CD4-positive, alpha-beta memory T cell (primary cell): Measurements from ENCODE around the gene COL4A2. TPM values are rescaled to one million over a fixed set of nuclear protein-coding genes. Genes with fewer than 3 reads are reported as not detected.

ENCODE experiments used
- CTCF ChIA-PET: fragments of 350-600 bp; sonication (Branson Sonifier 250); formaldehyde crosslinking; loops from one replicate; lab custom pipeline; 2021; ENCODE audit warnings: inconsistent platforms; ENCODE audit not compliant: partially characterized antibody; lab: Charles Lee
- POLR2A ChIA-PET: fragments of 350-600 bp; sonication (Branson Sonifier 250); formaldehyde crosslinking; loops from one replicate; lab custom pipeline; 2021; ENCODE audit not compliant: partially characterized antibody; lab: Charles Lee
- DNase-seq, 5 donors: peaks; one replicate each; pipeline versions ENCODE4 v3.0.0 to v3.0.0-alpha.2; 2020 to 2022; ENCODE audit warnings: mixed read lengths in 1 of 5
- H3K27ac ChIP-seq: one replicate; pipeline ENCODE4 v1.7.0; 2013; ENCODE audit warnings: low read depth, low read length
- H3K27me3 ChIP-seq: 2 replicates; pipeline ENCODE4 v1.7.0; 2013; ENCODE audit warnings: mild to moderate bottlenecking, low read length, moderate library complexity; ENCODE audit not compliant: insufficient read depth
- H3K36me3 ChIP-seq: 2 replicates; pipeline ENCODE4 v1.7.0; 2013; ENCODE audit warnings: mild to moderate bottlenecking, low read length, moderate library complexity; ENCODE audit not compliant: insufficient read depth
- H3K4me1 ChIP-seq: 2 replicates; pipeline ENCODE4 v1.7.0; 2013; ENCODE audit warnings: mild to moderate bottlenecking, low read length, moderate library complexity; ENCODE audit not compliant: insufficient read depth
- H3K4me3 ChIP-seq, 2 donors: one replicate each; pipeline ENCODE4 v1.7.0; 2013; ENCODE audit warnings: low read length in 2 of 2, mild to moderate bottlenecking in 1 of 2
- H3K9me3 ChIP-seq, 2 donors: one replicate each; pipeline ENCODE4 v1.7.0; 2013; ENCODE audit warnings: low read length in 2 of 2, control low read depth in 1 of 2; ENCODE audit not compliant: control insufficient read depth in 1 of 2
- H3K27ac Mint-ChIP-seq, 7 donors: one replicate each; pipeline ENCODE4 v1.8.0; 2020 to 2021; ENCODE audit warnings: mixed read lengths in 7 of 7, mild to moderate bottlenecking in 6 of 7, inconsistent platforms in 3 of 7, moderate library complexity in 3 of 7
- H3K27me3 Mint-ChIP-seq, 2 donors: one replicate each; pipeline ENCODE4 v1.8.0; 2020 to 2021; ENCODE audit warnings: mixed read lengths in 2 of 2
- H3K36me3 Mint-ChIP-seq, 2 donors: one replicate each; pipeline ENCODE4 v1.8.0; 2020 to 2021; ENCODE audit warnings: mixed read lengths in 2 of 2, inconsistent platforms in 1 of 2, mild to moderate bottlenecking in 1 of 2
- H3K4me1 Mint-ChIP-seq, 4 donors: one replicate each; pipeline ENCODE4 v1.8.0; 2020 to 2021; ENCODE audit warnings: mixed read lengths in 4 of 4, mild to moderate bottlenecking in 1 of 4
- H3K4me3 Mint-ChIP-seq, 8 donors: one replicate each; pipeline ENCODE4 v1.8.0; 2020 to 2021; ENCODE audit warnings: mixed read lengths in 8 of 8, mild to moderate bottlenecking in 7 of 8, moderate library complexity in 6 of 8, inconsistent platforms in 3 of 8
- H3K9me3 Mint-ChIP-seq, 8 donors: one replicate each; pipeline ENCODE4 v1.8.0; 2020 to 2021; ENCODE audit warnings: mixed read lengths in 8 of 8, mild to moderate bottlenecking in 5 of 8, inconsistent platforms in 3 of 8, moderate library complexity in 1 of 8
- intact Hi-C: fragments of 100-400 bp; cut with micrococcal nuclease; formaldehyde crosslinking; loops from one replicate; pipeline ENCODE4 v1.15.1; 2023
- polyA plus RNA-seq, 2 donors: library from polyadenylated mRNA; unstranded; fragments of 300-500 nt; fragmentation: Illumina TruSeq; gene quantifications; one replicate each; pipeline ENCODE4 v1.2.3, GENCODE V29; 2021
- total RNA-seq, 2 experiments: library from RNA; stranded (reverse); gene quantifications; one replicate each; pipeline ENCODE4 v1.2.3, GENCODE V29; 2021

The COL4A2 gene
- total and polyA plus RNA-seq, 4 experiments from 2014 or later = not detected

GRCh38 chr13:110398564-110399507 lies 91.8 kb downstream of the COL4A2 start:
- no peaks in the 10 kb centered on the region for H3K9me3 ChIP-seq
- intact Hi-C loops = no loop called here
- Mint-ChIP-seq H3K9me3 (no peaks in the 10 kb centered on the region), H3K27ac (no peak overlapping the region), H3K36me3 (no peaks in the 10 kb centered on the region), H3K27me3 (peaks cover 32 to 34% of the 10 kb centered on the region in 2 donors), H3K4me1 (peaks cover 0 to 1% (median 0%) of the 10 kb centered on the region in 4 donors), H3K4me3 (no peak overlapping the region)
- H3K4me3 ChIP-seq = no peak overlapping the region
- H3K36me3 ChIP-seq = no peaks in the 10 kb centered on the region
- no peak for DNase-seq
- H3K27ac ChIP-seq = no peak overlapping the region
- no peaks in the 10 kb centered on the region for H3K4me1 ChIP-seq
- ChIA-PET CTCF (no interaction called here), POLR2A (no interaction called here)
- H3K27me3 ChIP-seq = peaks cover 4% of the 10 kb centered on the region

GRCh38 chr13:110399801-110400200 lies 92.7 kb downstream of the COL4A2 start:
- Histone ChIP-seq H3K27me3 (peaks cover 4% of the 10 kb centered on the region), H3K9me3 (no peaks in the 10 kb centered on the region), H3K4me3 (no peak overlapping the region), H3K27ac (no peak overlapping the region), H3K36me3 (no peaks in the 10 kb centered on the region), H3K4me1 (no peaks in the 10 kb centered on the region)
- ChIA-PET CTCF (no interaction called here), POLR2A (no interaction called here)
- peaks cover 0 to 1% (median 0%) of the 10 kb centered on the region in 4 donors for H3K4me1 Mint-ChIP-seq
- intact Hi-C loops = no loop called here
- no peak for DNase-seq
- H3K36me3 Mint-ChIP-seq = no peaks in the 10 kb centered on the region
- H3K27ac Mint-ChIP-seq = no peak overlapping the region
- H3K27me3 Mint-ChIP-seq = peaks cover 30 to 32% of the 10 kb centered on the region in 2 donors
- H3K4me3 Mint-ChIP-seq = no peak overlapping the region
- H3K9me3 Mint-ChIP-seq = peaks cover 0 to 1% (median 0%) of the 10 kb centered on the region in 8 donors

DNA sequence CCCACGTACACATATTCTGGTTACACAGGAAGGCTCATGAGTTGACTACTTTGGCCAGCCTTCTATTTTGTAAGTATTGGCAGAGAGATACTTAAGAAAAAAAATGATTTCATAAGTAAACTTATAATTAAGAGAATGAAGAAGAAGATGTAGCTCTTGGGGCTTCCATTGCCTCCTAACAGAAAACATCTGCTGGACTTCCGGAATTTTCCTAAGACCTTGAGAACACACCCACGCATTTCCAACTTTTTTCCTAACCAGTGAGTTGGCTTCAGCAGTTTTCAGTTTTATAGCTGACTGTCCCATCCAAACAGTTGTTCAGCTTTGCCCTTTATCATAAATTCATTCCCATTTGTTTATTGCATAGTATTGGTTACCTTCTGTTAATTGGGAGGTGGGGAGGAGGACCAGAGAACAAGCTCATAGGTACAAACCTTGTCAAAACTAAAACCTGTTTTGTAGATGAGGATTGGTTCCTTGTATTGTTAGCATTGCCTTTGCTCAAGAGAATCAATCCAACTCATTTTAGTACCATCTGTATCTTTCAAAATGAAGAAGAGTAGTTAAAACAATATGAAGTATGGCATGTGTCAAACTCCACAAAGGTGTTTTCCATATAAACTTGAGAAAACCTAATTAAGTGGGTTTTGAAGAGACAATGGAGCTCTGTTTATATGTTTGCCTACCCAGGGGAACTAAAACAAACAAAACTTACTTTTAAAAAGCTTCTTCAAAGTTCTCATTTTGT lies 93.9 kb downstream of the COL4A2 start:
- H3K27me3 Mint-ChIP-seq = peaks cover 35 to 36% of the 10 kb centered on the region in 2 donors
- Histone ChIP-seq H3K4me3 (no peak overlapping the region), H3K4me1 (no peaks in the 10 kb centered on the region), H3K9me3 (no peaks in the 10 kb centered on the region), H3K27me3 (peaks cover 4% of the 10 kb centered on the region), H3K27ac (no peak overlapping the region), H3K36me3 (no peaks in the 10 kb centered on the region)
- H3K36me3 Mint-ChIP-seq = no peaks in the 10 kb centered on the region
- intact Hi-C loops = no loop called here
- H3K4me3 Mint-ChIP-seq = no peak overlapping the region
- peaks cover 0 to 1% (median 0%) of the 10 kb centered on the region in 4 donors for H3K4me1 Mint-ChIP-seq
- ChIA-PET POLR2A (no interaction called here), CTCF (interaction anchor here (1.7 kb wide), 1 partner anchor 11 kb away, joined by 6 read pairs; no protein-coding TSS in a partner anchor)
- DNase-seq = no peak
- H3K9me3 Mint-ChIP-seq = peaks cover 0 to 1% (median 0%) of the 10 kb centered on the region in 8 donors
- no peak overlapping the region for H3K27ac Mint-ChIP-seq

GRCh38 chr13:110402299-110403069 lies 95.4 kb downstream of the COL4A2 start:
- ChIA-PET POLR2A (no interaction called here), CTCF (no interaction called here)
- Mint-ChIP-seq H3K27ac (no peak overlapping the region), H3K4me1 (peaks cover 0 to 1% (median 0%) of the 10 kb centered on the region in 4 donors), H3K27me3 (peaks cover 33 to 39% of the 10 kb centered on the region in 2 donors), H3K36me3 (no peaks in the 10 kb centered on the region), H3K4me3 (no peak overlapping the region), H3K9me3 (peaks cover 0 to 3% (median 0%) of the 10 kb centered on the region in 8 donors)
- no peak for DNase-seq
- H3K36me3 ChIP-seq = no peaks in the 10 kb centered on the region
- H3K4me1 ChIP-seq = no peaks in the 10 kb centered on the region
- intact Hi-C loops = no loop called here
- no peak overlapping the region for H3K27ac ChIP-seq
- H3K9me3 ChIP-seq = no peaks in the 10 kb centered on the region
- H3K4me3 ChIP-seq = no peak overlapping the region
- H3K27me3 ChIP-seq = peaks cover 4% of the 10 kb centered on the region

- H3K36me3 Mint-ChIP-seq = no peaks in the 10 kb centered on the region
- Histone ChIP-seq H3K9me3 (no peaks in the 10 kb centered on the region), H3K27me3 (peaks cover 4% of the 10 kb centered on the region), H3K4me1 (no peaks in the 10 kb centered on the region), H3K36me3 (no peaks in the 10 kb centered on the region), H3K27ac (no peak overlapping the region), H3K4me3 (no peak overlapping the region)
- peaks cover 0 to 4% (median under 1%) of the 10 kb centered on the region in 4 donors for H3K4me1 Mint-ChIP-seq
- intact Hi-C loops = no loop called here
- H3K27me3 Mint-ChIP-seq = peaks cover 32 to 42% of the 10 kb centered on the region in 2 donors
- ChIA-PET POLR2A (no interaction called here), CTCF (no interaction called here)
- no peak overlapping the region for H3K27ac Mint-ChIP-seq
- DNase-seq = no peak
- H3K9me3 Mint-ChIP-seq = peaks cover 0 to 5% (median 0%) of the 10 kb centered on the region in 8 donors
- no peak overlapping the region for H3K4me3 Mint-ChIP-seq
Observed at GRCh38 chr13:110403315-110403714, 96.2 kb downstream of the COL4A2 start.

DNA sequence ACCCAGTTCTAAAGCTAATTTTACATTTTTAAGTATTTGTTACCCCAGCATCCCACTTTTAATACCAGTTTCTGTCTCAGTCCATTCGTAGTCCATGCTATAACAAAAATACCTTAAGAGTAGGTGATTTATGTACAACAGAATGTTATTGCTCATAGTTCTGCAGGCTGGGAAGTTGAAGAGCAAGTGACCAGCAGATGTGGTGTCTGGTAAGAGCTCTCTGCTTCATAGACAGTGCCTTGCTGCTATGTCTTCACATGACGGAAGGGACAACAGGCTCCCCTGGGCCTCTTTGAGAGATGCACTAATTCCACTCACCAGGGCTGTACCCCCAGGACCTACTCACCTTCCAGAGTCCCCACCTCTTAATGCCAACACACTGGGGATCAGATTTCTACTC lies 96.6 kb downstream of the COL4A2 start:
- H3K27me3 ChIP-seq = peaks cover 4% of the 10 kb centered on the region
- no peak overlapping the region for H3K27ac Mint-ChIP-seq
- peaks cover 33 to 39% of the 10 kb centered on the region in 2 donors for H3K27me3 Mint-ChIP-seq
- peaks cover 0 to 4% (median under 1%) of the 10 kb centered on the region in 4 donors for H3K4me1 Mint-ChIP-seq
- no peak overlapping the region for H3K4me3 Mint-ChIP-seq
- no peak overlapping the region for H3K4me3 ChIP-seq
- POLR2A ChIA-PET = no interaction called here
- H3K36me3 Mint-ChIP-seq = no peaks in the 10 kb centered on the region
- intact Hi-C loops = no loop called here
- H3K27ac ChIP-seq = no peak overlapping the region
- no peaks in the 10 kb centered on the region for H3K36me3 ChIP-seq
- H3K9me3 ChIP-seq = no peaks in the 10 kb centered on the region
- H3K4me1 ChIP-seq = no peaks in the 10 kb centered on the region
- DNase-seq = no peak
- CTCF ChIA-PET = no interaction called here
- peaks cover 0 to 5% (median 0%) of the 10 kb centered on the region in 8 donors for H3K9me3 Mint-ChIP-seq
